ENCODE data around the gene CFAP61.

- TF ChIP-seq, protein P1, sequence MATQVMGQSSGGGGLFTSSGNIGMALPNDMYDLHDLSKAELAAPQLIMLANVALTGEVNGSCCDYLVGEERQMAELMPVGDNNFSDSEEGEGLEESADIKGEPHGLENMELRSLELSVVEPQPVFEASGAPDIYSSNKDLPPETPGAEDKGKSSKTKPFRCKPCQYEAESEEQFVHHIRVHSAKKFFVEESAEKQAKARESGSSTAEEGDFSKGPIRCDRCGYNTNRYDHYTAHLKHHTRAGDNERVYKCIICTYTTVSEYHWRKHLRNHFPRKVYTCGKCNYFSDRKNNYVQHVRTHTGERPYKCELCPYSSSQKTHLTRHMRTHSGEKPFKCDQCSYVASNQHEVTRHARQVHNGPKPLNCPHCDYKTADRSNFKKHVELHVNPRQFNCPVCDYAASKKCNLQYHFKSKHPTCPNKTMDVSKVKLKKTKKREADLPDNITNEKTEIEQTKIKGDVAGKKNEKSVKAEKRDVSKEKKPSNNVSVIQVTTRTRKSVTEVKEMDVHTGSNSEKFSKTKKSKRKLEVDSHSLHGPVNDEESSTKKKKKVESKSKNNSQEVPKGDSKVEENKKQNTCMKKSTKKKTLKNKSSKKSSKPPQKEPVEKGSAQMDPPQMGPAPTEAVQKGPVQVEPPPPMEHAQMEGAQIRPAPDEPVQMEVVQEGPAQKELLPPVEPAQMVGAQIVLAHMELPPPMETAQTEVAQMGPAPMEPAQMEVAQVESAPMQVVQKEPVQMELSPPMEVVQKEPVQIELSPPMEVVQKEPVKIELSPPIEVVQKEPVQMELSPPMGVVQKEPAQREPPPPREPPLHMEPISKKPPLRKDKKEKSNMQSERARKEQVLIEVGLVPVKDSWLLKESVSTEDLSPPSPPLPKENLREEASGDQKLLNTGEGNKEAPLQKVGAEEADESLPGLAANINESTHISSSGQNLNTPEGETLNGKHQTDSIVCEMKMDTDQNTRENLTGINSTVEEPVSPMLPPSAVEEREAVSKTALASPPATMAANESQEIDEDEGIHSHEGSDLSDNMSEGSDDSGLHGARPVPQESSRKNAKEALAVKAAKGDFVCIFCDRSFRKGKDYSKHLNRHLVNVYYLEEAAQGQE (IDR thresholded peaks at IDR 0.05; ENCODE audit: borderline replicate concordance): no peak
- TF ChIP-seq, protein P1 (CRISPR knock-in tag; IDR thresholded peaks at IDR 0.05; ENCODE audit: low read depth): no peak
- no peak for TF ChIP-seq GABPA (tag; conservative IDR thresholded peaks at IDR 0.05; ENCODE audit: low read depth)
- TF ChIP-seq, protein P2, sequence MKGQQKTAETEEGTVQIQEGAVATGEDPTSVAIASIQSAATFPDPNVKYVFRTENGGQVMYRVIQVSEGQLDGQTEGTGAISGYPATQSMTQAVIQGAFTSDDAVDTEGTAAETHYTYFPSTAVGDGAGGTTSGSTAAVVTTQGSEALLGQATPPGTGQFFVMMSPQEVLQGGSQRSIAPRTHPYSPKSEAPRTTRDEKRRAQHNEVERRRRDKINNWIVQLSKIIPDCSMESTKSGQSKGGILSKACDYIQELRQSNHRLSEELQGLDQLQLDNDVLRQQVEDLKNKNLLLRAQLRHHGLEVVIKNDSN (CRISPR knock-in tag; IDR thresholded peaks at IDR 0.05): no peak
- TF ChIP-seq, protein P3, sequence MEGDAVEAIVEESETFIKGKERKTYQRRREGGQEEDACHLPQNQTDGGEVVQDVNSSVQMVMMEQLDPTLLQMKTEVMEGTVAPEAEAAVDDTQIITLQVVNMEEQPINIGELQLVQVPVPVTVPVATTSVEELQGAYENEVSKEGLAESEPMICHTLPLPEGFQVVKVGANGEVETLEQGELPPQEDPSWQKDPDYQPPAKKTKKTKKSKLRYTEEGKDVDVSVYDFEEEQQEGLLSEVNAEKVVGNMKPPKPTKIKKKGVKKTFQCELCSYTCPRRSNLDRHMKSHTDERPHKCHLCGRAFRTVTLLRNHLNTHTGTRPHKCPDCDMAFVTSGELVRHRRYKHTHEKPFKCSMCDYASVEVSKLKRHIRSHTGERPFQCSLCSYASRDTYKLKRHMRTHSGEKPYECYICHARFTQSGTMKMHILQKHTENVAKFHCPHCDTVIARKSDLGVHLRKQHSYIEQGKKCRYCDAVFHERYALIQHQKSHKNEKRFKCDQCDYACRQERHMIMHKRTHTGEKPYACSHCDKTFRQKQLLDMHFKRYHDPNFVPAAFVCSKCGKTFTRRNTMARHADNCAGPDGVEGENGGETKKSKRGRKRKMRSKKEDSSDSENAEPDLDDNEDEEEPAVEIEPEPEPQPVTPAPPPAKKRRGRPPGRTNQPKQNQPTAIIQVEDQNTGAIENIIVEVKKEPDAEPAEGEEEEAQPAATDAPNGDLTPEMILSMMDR (IDR thresholded peaks at IDR 0.05 in 2 of 3, conservative IDR thresholded peaks at IDR 0.05 in 1 of 3; ENCODE audit: insufficient read depth in 2 of 3, low read depth in 1 of 3, low read length in 3 of 3): no peak
- TF ChIP-seq KAT2B (IDR thresholded peaks at IDR 0.05; ENCODE audit: low read depth, low read length): no peak
- TF ChIP-seq BCL6 (CRISPR knock-in tag; IDR thresholded peaks at IDR 0.05): no peak
- no peak for TF ChIP-seq USF2 (CRISPR knock-in tag; IDR thresholded peaks at IDR 0.05)
- no peak for TF ChIP-seq POLR2A (conservative IDR thresholded peaks at IDR 0.05)
These were observed 25.7 kb downstream of the CFAP61 start for GRCh38 chr20:20078041-20078440.
